GM18907 (cell line): ENCODE data around the gene IFT27.

Experiments used
- ATAC-seq: cut with Tn5 transposase; IDR thresholded peaks from one replicate; pipeline ENCODE4 v1.9.1; 2021; ENCODE audit warnings: mild to moderate bottlenecking, moderate library complexity; ENCODE audit not compliant: unreplicated experiment

Gene IFT27

GRCh38 chr22:36729321-36729720 is 46.6 kb downstream of the IFT27 start:
- ATAC-seq: no peak

GRCh38 chr22:36728505-36728904 is 47.4 kb downstream of the IFT27 start:
- ATAC-seq: no peak

GRCh38 chr22:36727927-36728488 is 47.9 kb downstream of the IFT27 start:
- ATAC-seq: no peak

DNA sequence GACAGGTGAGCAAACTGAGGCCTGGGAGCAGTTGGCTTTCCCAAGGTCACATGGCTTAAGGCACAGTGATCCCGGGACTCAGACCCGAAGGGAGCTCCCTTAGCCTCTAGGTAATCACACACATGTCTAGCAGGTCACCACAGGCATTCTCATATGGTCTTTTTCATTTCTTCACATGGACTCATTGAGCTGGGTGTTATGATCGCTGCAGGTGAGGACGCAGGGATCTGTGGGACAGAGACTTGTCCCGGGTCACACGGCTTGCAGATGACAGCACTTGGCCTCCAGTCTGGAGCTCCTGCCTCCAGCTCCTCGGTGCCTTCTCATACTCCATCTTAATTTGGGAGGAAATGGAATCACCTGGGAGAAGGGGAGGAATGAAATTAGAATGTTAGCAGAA is 48.8 kb downstream of the IFT27 start:
- ATAC-seq: no peak

DNA sequence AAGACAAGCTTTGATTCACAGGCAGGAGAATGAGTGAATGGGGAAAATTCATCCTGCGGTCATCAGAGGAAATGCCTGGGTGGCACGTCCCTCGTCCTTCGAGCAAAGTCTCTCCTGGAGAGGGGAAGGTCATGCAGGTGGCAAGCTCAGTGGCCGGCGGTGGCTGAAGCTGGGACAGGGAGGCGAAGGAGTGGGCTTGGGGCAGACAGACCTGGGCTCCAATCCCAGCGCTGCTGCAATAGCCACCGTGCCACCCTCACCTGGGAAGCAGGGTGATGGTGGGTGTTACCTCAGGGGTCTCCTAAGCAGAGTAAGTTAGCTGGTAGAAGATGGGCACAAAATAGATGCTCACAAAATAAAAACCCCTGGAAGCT is 49.9 kb downstream of the IFT27 start:
- ATAC-seq: no peak

DNA sequence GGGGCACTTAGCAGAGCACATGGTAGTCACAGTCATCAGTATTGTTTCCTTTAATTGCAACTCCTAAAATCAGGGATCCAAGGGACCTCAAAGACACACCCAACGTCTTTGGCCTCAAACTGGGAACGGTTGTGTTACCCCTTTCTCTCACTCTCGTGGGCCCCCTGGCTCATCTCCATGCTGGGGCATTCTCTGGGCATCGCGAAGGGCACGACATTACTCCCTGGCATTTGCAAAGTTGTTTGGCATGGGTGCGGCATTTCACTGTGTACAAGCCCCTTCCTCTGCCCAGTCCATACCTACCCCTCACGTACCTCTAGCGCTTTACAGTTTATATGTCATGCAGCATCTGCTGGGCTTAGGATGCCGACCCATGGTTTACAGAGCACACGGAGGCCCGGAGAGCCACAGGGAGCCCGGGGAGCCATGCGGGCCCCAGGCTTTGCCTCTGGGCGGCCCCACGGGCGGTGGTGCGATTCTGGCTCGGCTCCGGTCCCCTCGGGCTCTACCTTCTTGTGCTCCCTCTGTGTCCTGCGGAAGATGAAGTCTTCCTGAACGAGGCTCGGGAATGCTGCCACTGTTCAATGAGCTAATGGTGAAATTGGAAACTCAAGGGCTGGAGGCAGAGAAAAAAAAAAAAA is 50.4 kb downstream of the IFT27 start:
- no peak for ATAC-seq

DNA sequence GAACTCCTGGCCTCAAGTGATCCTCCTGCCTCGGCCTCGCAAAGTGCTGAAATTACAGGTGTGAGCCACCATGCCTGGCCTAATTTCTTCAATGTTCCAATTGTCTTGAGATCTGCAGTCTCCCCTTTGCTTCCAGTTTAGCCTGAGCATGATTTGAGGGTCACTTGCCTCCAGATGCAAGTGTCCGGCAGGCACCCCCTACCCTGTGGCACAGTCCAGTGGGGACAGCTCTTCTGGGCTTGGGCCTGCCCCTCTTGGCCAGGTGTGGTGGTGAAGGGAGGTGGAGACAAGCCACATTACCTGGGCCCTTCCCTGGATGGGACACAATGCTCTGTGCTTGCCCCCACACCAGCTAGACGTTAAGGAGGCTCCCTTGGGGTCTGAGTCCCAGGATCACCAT is 51.1 kb downstream of the IFT27 start:
- ATAC-seq: no peak

- no peak for ATAC-seq
These were observed 53.9 kb downstream of the IFT27 start for GRCh38 chr22:36722055-36722454.

GRCh38 chr22:36715647-36716046 is 60.3 kb downstream of the IFT27 start:
- ATAC-seq: no peak

GRCh38 chr22:36714110-36714509 is 61.8 kb downstream of the IFT27 start:
- ATAC-seq: no peak

GRCh38 chr22:36713436-36713835 is 62.5 kb downstream of the IFT27 start:
- ATAC-seq: no peak
